HCT116 (cell line): ENCODE data around the gene ARMC12. TPM values are rescaled to one million over a fixed set of nuclear protein-coding genes. Genes with fewer than 3 reads are reported as not detected.

Source experiments
- ATAC-seq: fragments of 200-7000 bp; cut with Tn5 transposase; 2 replicates; pipeline ENCODE4 v1.9.1; 2020; ENCODE audit warnings: mild to moderate bottlenecking, moderate library complexity
- BruUV-seq: library from RNA; stranded (reverse); fragments of 400-500 nt; replicated peaks from 2 replicates; lab custom pipeline; 2021; lab: Mats Ljungman, UMichigan
- CTCF ChIA-PET: fragments of 300-600 bp; sonication (Branson Sonifier 250); formaldehyde crosslinking; loops from one replicate; lab custom pipeline; 2021; ENCODE audit warnings: antibody characterized with exemption; lab: Charles Lee
- POLR2A ChIA-PET: fragments of 300-600, 350-600 bp; sonication (Branson Sonifier 250); formaldehyde crosslinking; loops from one replicate; lab custom pipeline; 2021; ENCODE audit warnings: antibody characterized with exemption; lab: Charles Lee
- RAD21 ChIA-PET, 2 experiments: fragments of 300-600 bp; sonication (Branson Sonifier 250); formaldehyde crosslinking; loops; one replicate each; lab custom pipeline; 2023; ENCODE audit warnings: low total read pairs in 2 of 2; ENCODE audit not compliant: uncharacterized antibody in 2 of 2, unreplicated experiment in 2 of 2, low non-redundant PET in 1 of 2; lab: Charles Lee
- DNase-seq: peaks from one replicate; pipeline ENCODE4 v3.0.0-alpha.2; 2010; ENCODE audit warnings: low read depth, low spot score
- H2AFZ ChIP-seq: fragments of 200-600 bp; shearing (Covaris generic), sonication (generic); 2 replicates; pipeline ENCODE4 v1.6.1; 2017; ENCODE audit warnings: low read depth, mixed run types, mixed read lengths, antibody characterized with exemption, low read length; ENCODE audit not compliant: poor library complexity, severe bottlenecking
- H3K27ac ChIP-seq: 2 replicates; pipeline ENCODE4 v1.5.1; 2012; ENCODE audit warnings: low read depth, low read length
- H3K27me3 ChIP-seq: fragments of 200-600 bp; sonication (generic); 2 replicates; pipeline ENCODE4 v1.6.1; 2016; ENCODE audit warnings: mixed run types, low read length, mixed read lengths; ENCODE audit not compliant: insufficient read depth
- H3K36me3 ChIP-seq, 2 experiments: fragments of 200-500 bp in 1 of 2; fragments of 200-600 bp in 1 of 2; sonication (Bioruptor generic) in 1 of 2; sonication (generic) in 1 of 2; 2 replicates each; pipeline versions ENCODE4 v1.5.1 to v1.6.1; 2014 to 2016; ENCODE audit warnings: low read length in 2 of 2, inconsistent platforms in 1 of 2, mixed read lengths in 1 of 2, mixed run types in 1 of 2; ENCODE audit not compliant: insufficient read depth in 2 of 2, control insufficient read depth in 1 of 2
- H3K4me1 ChIP-seq, 2 experiments: fragments of 200-600 bp in 1 of 2; sonication (generic) in 1 of 2; 2 replicates each; pipeline versions ENCODE4 v1.5.1 to v1.6.1; 2012 to 2017; ENCODE audit warnings: low read length in 2 of 2, inconsistent platforms in 1 of 2, mild to moderate bottlenecking in 1 of 2, mixed read lengths in 1 of 2, mixed run types in 1 of 2, moderate library complexity in 1 of 2; ENCODE audit not compliant: insufficient read depth in 2 of 2, control insufficient read depth in 1 of 2
- H3K4me2 ChIP-seq: fragments of 200-600 bp; sonication (generic); 2 replicates; pipeline ENCODE4 v1.6.1; 2017; ENCODE audit warnings: mixed run types, low read length, mixed read lengths
- H3K4me3 ChIP-seq, 2 experiments: fragments of 200-600 bp in 1 of 2; sonication (generic) in 1 of 2; replicated peaks in 1 of 2; 2 replicates each; pipeline ENCODE4 v1.5.1; 2011 to 2016; ENCODE audit warnings: low read length in 2 of 2, control low read depth in 1 of 2, low read depth in 1 of 2, mild to moderate bottlenecking in 1 of 2, mixed read lengths in 1 of 2, mixed run types in 1 of 2
- H3K79me2 ChIP-seq: fragments of 200-600 bp; sonication (generic); 2 replicates; pipeline ENCODE4 v1.6.1; 2017; ENCODE audit warnings: mild to moderate bottlenecking, mixed run types, low read length, moderate library complexity, mixed read lengths; ENCODE audit not compliant: insufficient read depth
- H3K9ac ChIP-seq: fragments of 200-600 bp; sonication (generic); 2 replicates; pipeline ENCODE4 v1.6.1; 2016; ENCODE audit warnings: low read length, mixed read lengths
- H3K9me2 ChIP-seq: fragments of 200-600 bp; sonication (generic), shearing (Covaris generic); 2 replicates; pipeline ENCODE4 v1.6.1; 2017; ENCODE audit warnings: mixed run types, mild to moderate bottlenecking, moderate library complexity; ENCODE audit not compliant: insufficient read depth
- H3K9me3 ChIP-seq, 2 experiments: fragments of 200-500 bp in 1 of 2; fragments of 200-600 bp in 1 of 2; sonication (Bioruptor generic) in 1 of 2; sonication (generic) in 1 of 2; 2 replicates each; pipeline ENCODE4 v1.6.1; 2014 to 2017; ENCODE audit warnings: low read length in 2 of 2, mixed read lengths in 2 of 2, inconsistent platforms in 1 of 2, low read depth in 1 of 2, mild to moderate bottlenecking in 1 of 2, mixed run types in 1 of 2, moderate library complexity in 1 of 2; ENCODE audit not compliant: control insufficient read depth in 1 of 2, insufficient read depth in 1 of 2
- H4K20me1 ChIP-seq: fragments of 200-600 bp; sonication (generic), shearing (Covaris generic); 2 replicates; pipeline ENCODE4 v1.6.1; 2017; ENCODE audit warnings: mixed run types, mild to moderate bottlenecking, moderate library complexity; ENCODE audit not compliant: insufficient read depth
- ATF3 ChIP-seq: IDR thresholded peaks from 2 replicates; pipeline ENCODE4 v1.6.1; 2012
- CBX3 ChIP-seq: IDR thresholded peaks from 2 replicates; pipeline ENCODE4 v1.6.1; 2012; ENCODE audit warnings: low read depth
- EGR1 ChIP-seq: IDR thresholded peaks from 2 replicates; pipeline ENCODE4 v1.6.1; 2012; ENCODE audit warnings: low read depth
- ELF1 ChIP-seq: IDR thresholded peaks from 2 replicates; pipeline ENCODE4 v1.6.1; 2012; ENCODE audit warnings: low read depth, borderline replicate concordance
- EZH2 ChIP-seq: fragments of 200-600 bp; sonication (generic); IDR thresholded peaks from 2 replicates; pipeline ENCODE4 v1.6.1; 2017; ENCODE audit warnings: antibody characterized with exemption, mixed run types
- EZH2phosphoT487 ChIP-seq: fragments of 200-600 bp; IDR thresholded peaks from 2 replicates; pipeline ENCODE4 v1.6.1; 2018; ENCODE audit warnings: antibody characterized with exemption, borderline replicate concordance
- FOSL1 ChIP-seq: IDR thresholded peaks from 2 replicates; pipeline ENCODE4 v1.6.1; 2012; ENCODE audit warnings: low read depth
- JUND ChIP-seq: IDR thresholded peaks from 2 replicates; pipeline ENCODE4 v1.6.1; 2012
- MAX ChIP-seq: IDR thresholded peaks from 2 replicates; pipeline ENCODE4 v1.6.1; 2012
- REST ChIP-seq: IDR thresholded peaks from 2 replicates; pipeline ENCODE4 v1.6.1; 2012; ENCODE audit warnings: low read depth
- SRF ChIP-seq: IDR thresholded peaks from 2 replicates; pipeline ENCODE4 v1.6.1; 2012; ENCODE audit warnings: low read depth
- YY1 ChIP-seq: IDR thresholded peaks from 2 replicates; pipeline ENCODE4 v1.6.1; 2011; ENCODE audit warnings: low read length, low read depth, moderate library complexity, mild to moderate bottlenecking; ENCODE audit not compliant: insufficient replicate concordance; ENCODE audit errors: extremely low read depth
- ZBTB33 ChIP-seq: IDR thresholded peaks from 2 replicates; pipeline ENCODE4 v1.6.1; 2011; ENCODE audit warnings: mild to moderate bottlenecking, low read length, moderate library complexity; ENCODE audit not compliant: insufficient replicate concordance; ENCODE audit errors: extremely low read depth
- ZFX ChIP-seq: fragments of 450-650 bp; IDR thresholded peaks from 2 replicates; pipeline ENCODE4 v1.6.1; 2017
- intact Hi-C: fragments of 100-400 bp; cut with micrococcal nuclease; formaldehyde crosslinking; loops from 2 replicates; pipeline ENCODE4 v1.10.0; 2022
- total RNA-seq: library from RNA; stranded (reverse); gene quantifications from one replicate; pipeline ENCODE4 v1.2.1, GENCODE V29; 2021; ENCODE audit not compliant: unreplicated experiment

ARMC12 gene
- total RNA-seq, 1 experiment from 2014 or later = 0.79 TPM

GRCh38 chr6:35794536-35795452, 58.0 kb downstream of the ARMC12 start:
- H3K36me3 ChIP-seq = no peaks in the 10 kb centered on the region
- CTCF ChIA-PET = no interaction called here
- BruUV-seq = no TSS peak
- intact Hi-C loops = no loop called here
- H3K27ac ChIP-seq = no peak overlapping the region
- POLR2A ChIA-PET = no interaction called here
- H3K9ac ChIP-seq = no peak overlapping the region
- H3K27me3 ChIP-seq = 0 out of 2 replicates have a peak, but pooled peaks cover 3% of the 10 kb centered on the region
- no peaks in the 10 kb centered on the region for H3K4me1 ChIP-seq
- no peaks in the 10 kb centered on the region for H3K79me2 ChIP-seq
- no peak for DNase-seq
- no peaks in the 10 kb centered on the region for H4K20me1 ChIP-seq
- no peaks in the 10 kb centered on the region for H3K9me2 ChIP-seq
- no peak overlapping the region for H3K4me3 ChIP-seq
- no peak overlapping the region for H2AFZ ChIP-seq
- no peak for TF ChIP-seq FOSL1
- no peak for TF ChIP-seq MAX
- TF ChIP-seq YY1 = no peak
- no peak for TF ChIP-seq SRF
- no peak for TF ChIP-seq JUND
- TF ChIP-seq ATF3 = no peak
- TF ChIP-seq EZH2 = no peak
- no peak for TF ChIP-seq EZH2phosphoT487
- TF ChIP-seq CBX3 = no peak
- no peak for TF ChIP-seq ZBTB33
- TF ChIP-seq ELF1 = no peak
- TF ChIP-seq EGR1 = no peak
- no peak for TF ChIP-seq ZFX
- TF ChIP-seq REST = no peak
- ATAC-seq = no peak
- H3K4me2 ChIP-seq = no peak overlapping the region
- no peaks in the 10 kb centered on the region for H3K9me3 ChIP-seq
- RAD21 ChIA-PET = no interaction called here
